COR-L47 (cell line): ENCODE measurements around the gene CCNQ.

Experiments used
- DNase-seq: peaks from one replicate; lab custom pipeline; 2025; lab: John Stamatoyannopoulos, UW

CCNQ gene

GRCh38 chrX:153596981-153597750 is 1.8 kb downstream of the CCNQ start:
- no peak for DNase-seq

GRCh38 chrX:153595859-153596857 is 2.8 kb downstream of the CCNQ start:
- DNase-seq: no peak

GRCh38 chrX:153595387-153595786 is 3.6 kb downstream of the CCNQ start:
- no peak for DNase-seq

- DNase-seq: no peak
Observed at GRCh38 chrX:153593811-153594500, 5.0 kb downstream of the CCNQ start.

GRCh38 chrX:153592966-153593688 is 5.8 kb downstream of the CCNQ start:
- no peak for DNase-seq

- no peak for DNase-seq
Observed at GRCh38 chrX:153592091-153592833, 6.7 kb downstream of the CCNQ start.

GRCh38 chrX:153590961-153591956 is 7.7 kb downstream of the CCNQ start:
- DNase-seq: no peak

- no peak for DNase-seq
Observed at GRCh38 chrX:153588782-153589446, 10.0 kb downstream of the CCNQ start.

- DNase-seq: no peak
Observed at GRCh38 chrX:153588021-153588781, 10.7 kb downstream of the CCNQ start.

GRCh38 chrX:153587342-153587741 is 11.6 kb downstream of the CCNQ start:
- no peak for DNase-seq

- no peak for DNase-seq
Observed at GRCh38 chrX:153585827-153586226, 13.1 kb downstream of the CCNQ start.

GRCh38 chrX:153583433-153583832 is 15.5 kb downstream of the CCNQ start:
- no peak for DNase-seq

- no peak for DNase-seq
Observed at GRCh38 chrX:153582896-153583295, 16.0 kb downstream of the CCNQ start.

- no peak for DNase-seq
Observed at GRCh38 chrX:153580700-153581386, 18.1 kb downstream of the CCNQ start.

GRCh38 chrX:153578889-153579288 is 20.1 kb downstream of the CCNQ start:
- no peak for DNase-seq

GRCh38 chrX:153578200-153578835 is 20.6 kb downstream of the CCNQ start:
- no peak for DNase-seq

- DNase-seq: no peak
Observed at GRCh38 chrX:153576961-153577360, 22.0 kb downstream of the CCNQ start.
